GM18526 (cell line): ENCODE data around the gene KCNMA1.

Experiments
- POLR2A ChIP-seq: IDR thresholded peaks from 3 replicates; pipeline ENCODE4 v1.6.1; 2011; ENCODE audit not compliant: insufficient read length; ENCODE audit errors: extremely low read depth

The KCNMA1 gene

DNA sequence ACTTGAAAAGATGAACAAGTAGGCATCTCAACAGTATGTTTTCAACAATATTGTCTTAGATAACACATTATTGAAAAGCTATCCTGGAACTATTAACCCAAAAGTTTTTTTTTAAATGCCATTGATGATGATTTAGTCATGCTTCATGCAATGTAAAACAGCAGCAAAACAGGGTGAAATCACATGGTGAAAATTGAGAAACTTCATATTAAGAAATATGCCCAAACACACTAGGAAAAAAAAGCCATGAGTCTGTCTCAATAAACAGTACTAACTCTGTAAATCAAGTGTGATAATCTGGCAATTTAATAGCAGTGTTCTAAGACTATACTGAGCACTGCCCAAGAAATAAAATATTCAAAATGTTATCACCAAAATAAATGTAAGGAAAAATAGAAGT, 613.1 kb downstream of the KCNMA1 start:
- no peak for TF ChIP-seq POLR2A

DNA sequence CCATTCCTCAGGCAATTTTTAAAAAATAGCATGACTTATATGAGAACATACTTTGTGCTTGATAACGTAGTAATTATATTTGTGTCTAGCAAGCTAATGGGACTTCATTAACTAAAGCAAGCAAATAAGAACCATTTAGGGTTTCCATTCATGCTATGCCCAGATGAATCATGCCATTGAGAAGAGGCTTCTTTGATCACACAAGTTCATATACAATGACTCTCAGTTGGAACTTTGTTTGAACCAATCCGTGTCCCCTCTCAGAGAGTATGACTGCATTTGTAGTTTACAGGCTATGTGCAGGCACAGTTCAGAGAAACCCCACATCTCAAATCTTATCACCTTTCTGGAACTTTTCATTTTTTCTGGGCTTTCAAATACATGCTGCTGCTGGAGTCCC, 614.2 kb downstream of the KCNMA1 start:
- no peak for TF ChIP-seq POLR2A

DNA sequence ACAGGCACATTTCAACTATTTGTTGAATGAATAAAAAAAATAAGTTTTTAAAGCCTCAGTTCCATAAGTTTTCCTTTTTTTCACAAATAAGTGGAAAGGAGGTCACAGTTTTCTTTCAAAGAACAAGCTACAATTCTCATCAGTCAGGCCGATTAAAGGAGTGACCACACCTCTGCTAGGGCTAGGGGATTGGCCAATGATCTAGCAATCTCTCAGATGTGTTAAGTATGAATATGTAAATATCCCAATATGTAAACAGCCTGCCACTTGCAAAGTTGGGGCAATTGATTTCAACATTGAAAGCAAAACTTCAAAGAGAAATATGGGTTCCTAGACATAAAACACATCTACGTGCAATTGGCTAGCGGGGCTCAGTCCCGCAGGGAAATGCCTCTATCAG, 614.9 kb downstream of the KCNMA1 start:
- no peak for TF ChIP-seq POLR2A

DNA sequence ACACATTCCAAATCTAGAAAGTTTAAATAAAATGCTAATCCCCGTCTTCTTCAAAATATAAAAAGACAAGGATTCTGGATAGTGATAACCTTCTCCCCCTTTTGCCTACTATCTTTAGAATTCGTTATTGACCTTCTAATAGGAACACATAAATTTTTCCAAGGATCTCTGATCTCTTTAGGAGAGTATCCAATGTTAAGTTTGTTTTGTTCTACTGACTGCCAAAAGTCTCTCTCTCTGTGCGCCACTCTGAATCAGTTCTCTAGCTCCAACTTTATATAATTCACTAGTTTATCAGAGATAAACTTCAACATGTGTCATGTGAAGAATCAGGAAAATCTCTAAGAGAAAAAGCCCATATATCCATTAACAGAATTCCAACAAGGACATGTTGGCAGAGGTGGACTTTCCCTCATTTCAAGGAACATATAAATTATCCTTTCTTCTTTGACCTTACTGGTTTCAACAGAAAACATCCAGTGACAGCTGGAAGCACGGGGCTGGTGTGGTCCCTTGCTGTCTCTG, 615.6 kb downstream of the KCNMA1 start:
- TF ChIP-seq POLR2A: no peak

DNA sequence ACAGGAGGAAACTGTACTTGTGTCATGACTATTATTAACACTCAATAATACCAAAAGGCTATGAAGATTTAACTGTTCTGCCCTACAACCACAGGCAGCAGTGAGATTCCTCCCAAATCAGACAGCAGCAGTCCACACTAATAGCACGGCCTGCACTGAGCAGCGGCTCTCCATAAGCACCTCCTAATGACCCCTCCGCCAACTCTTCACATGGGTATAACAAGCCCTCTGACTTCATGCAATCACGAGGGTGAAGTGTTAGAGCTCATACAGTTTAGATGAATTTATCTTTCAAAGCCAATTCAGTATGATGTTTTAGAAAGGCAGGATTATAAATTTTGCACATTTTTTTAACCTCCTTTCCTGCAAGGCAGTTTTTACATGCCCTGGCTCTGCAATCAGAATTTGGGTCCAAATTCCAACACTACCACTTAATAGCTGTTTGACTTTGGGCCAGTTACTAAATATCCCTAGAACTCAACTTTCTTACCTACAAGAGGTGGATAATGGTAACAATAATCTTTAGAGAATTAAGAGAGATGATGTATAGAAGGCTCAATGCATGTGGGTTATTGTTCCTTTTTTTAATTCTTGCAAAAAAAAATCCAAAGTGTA, 617.1 kb downstream of the KCNMA1 start:
- no peak for TF ChIP-seq POLR2A

DNA sequence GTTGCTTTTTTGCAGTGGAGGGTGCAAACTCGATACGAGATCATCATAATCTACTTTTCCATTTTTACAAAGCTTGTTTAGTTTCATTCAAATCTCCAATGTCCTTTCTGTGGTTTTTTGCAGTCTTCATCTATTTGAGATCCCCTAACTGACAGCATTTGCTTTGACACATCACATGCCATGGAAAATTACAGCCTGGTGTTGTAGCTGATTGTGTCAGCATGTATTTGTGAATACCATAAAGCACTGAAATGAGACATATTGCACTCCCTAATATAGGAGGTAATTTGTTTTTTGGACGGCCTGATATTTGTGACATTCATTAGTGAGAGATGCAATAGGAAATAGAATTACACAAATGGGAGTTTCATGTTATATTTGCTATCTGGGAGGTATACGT, 620.8 kb downstream of the KCNMA1 start:
- no peak for TF ChIP-seq POLR2A

DNA sequence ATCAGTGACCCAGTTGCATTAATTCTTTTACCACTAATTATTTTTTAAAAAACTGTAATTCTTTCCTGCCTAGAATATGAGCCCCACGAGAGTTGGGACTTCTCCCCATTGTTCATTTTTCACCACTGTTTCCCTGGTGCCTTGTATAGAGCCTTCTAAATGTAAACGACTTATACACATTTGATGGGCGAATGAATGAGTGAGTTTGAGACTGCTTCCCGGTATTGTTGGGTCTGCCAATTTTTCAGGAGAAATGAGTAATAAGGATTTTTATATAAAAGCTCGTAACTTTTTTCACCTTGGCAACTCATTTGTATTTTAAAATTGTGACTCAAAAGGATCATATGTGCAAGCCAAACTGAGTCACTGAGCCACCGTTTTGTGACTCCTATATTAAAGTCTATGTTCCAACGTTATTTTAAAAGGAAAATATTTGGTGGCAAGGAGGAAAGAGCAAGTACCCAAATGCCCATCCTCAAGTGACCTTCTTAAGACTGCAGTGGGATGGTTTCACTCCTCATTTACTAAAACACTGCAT, 621.3 kb downstream of the KCNMA1 start:
- no peak for TF ChIP-seq POLR2A

DNA sequence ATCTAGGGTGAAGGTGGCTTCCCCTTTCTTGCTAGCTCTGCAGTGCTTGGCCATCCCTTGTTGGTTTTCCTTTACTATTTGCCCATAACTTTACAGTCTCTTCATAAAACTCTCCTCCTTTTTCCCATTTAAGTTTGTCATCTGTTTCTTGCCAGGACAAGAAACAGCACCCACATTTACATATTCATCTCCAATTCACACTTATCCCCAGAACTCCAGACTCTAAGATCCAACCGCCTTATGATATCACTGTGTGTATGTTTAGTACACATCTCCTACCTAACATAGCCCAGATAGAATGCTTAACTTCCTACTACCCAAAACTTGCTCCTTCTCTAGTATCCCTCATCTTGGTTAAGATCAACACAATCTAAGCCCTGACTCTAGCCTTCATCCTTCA, 622.2 kb downstream of the KCNMA1 start:
- no peak for TF ChIP-seq POLR2A

DNA sequence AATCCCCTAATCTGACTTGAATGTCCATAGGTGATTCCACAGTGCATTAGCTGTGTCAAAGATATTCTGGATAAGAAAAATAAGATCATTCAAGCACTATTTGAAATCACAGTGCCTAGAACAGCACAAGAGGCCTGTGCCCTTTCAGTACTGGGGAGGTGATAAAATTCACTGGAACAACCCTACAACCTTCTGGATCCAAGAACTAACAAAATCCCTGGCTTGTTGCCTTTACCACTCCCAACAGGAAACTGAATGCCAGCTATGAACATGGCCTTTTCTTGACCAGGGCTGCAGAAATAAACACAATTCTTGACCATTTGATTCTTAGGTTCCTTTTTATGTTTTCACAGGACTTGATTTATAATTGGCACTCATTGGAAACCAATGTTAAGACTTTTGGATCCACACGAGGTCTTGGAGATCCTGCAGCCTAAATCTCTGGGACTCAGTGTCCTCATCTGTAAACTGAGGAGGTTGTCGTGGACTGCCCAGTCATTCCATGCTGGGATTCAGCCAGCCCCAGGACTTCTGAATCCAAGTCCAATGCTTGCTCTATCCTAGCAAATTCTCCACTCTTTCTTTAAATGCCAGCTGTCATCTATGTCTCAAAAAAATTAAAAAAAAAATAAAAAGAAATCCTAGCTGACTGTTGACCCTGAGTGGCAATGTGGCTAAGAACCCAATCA, 624.7 kb downstream of the KCNMA1 start:
- TF ChIP-seq POLR2A: no peak

DNA sequence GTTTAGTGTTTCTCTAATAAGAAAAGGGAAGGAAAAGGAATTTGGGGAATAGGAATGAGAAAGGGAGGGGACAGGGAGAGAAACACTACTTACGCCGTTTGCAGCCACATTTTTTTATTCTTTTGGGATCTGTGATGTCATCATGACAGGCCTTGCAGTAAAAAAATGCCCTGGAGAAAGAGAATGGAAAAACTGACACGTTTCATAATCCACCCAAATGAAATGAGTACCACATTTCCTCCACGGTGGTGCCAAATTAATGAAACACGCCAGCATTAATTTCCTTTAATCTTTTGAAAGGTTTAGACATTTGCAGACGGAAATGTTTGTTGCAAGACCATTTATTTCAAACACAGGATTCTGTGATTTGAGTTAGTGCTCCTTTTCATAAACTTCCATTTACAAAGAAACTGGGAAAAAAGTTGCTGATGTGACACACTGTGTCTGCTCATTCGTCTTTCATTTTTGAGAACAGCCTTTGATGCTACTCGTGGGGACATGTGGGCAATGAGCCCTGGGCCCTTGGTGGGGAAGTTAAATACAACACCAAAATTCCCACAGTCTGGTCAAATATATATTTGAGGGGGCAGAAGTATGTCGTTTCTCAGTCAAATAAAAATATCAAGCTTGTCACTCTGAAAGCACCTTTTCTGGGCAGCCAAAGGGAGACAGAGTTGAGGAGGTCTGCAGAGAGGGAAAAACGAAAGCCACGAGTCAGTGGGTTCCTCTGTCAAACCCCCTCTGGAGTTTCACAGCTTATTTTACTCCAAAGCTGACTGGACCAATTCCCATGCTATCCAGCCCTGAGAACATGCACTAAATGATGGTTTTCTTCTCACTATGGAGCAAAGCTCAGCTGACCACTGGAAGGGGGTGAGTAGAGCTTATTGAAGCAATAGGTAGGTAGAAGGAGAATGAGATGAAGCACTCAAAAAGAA, 625.5 kb downstream of the KCNMA1 start:
- no peak for TF ChIP-seq POLR2A

DNA sequence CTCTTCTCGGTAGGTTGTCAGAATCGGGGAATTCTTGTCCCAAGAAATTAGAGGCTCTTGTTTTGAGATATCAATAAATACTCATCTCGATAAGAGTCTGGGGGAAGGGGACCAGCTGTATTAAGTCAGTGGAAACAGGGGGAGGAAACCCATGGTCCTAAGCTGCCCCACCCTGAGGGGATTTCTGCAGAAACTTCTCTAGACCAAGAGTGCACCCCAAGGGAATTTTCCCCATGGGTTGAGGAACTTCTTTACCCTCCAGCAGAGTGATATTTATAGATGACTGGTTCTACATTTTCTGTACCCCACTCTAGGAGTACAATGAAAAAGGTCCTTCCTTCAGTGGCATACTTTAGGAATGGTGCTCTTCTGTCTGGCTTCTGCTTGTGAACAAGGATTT, 627.2 kb downstream of the KCNMA1 start:
- TF ChIP-seq POLR2A: no peak

DNA sequence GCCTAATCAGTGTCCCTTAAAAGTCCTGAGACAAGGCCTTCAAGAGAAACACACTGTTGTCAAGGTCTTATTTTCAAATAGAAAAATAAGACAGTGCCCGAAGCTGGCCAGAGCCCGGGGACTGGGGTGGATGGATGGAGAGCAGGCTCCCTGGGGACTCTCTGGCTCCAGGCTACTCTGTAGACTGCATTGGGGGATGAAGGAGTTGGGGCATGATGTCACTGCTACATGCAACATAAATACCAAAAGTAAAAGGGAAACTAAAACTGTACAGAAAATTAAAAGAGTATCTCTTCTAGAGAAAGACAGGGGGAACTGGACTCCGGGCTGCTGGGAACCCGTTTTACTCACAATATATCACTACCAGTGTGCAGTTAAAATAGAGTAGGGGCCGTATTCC, 629.8 kb downstream of the KCNMA1 start:
- no peak for TF ChIP-seq POLR2A

DNA sequence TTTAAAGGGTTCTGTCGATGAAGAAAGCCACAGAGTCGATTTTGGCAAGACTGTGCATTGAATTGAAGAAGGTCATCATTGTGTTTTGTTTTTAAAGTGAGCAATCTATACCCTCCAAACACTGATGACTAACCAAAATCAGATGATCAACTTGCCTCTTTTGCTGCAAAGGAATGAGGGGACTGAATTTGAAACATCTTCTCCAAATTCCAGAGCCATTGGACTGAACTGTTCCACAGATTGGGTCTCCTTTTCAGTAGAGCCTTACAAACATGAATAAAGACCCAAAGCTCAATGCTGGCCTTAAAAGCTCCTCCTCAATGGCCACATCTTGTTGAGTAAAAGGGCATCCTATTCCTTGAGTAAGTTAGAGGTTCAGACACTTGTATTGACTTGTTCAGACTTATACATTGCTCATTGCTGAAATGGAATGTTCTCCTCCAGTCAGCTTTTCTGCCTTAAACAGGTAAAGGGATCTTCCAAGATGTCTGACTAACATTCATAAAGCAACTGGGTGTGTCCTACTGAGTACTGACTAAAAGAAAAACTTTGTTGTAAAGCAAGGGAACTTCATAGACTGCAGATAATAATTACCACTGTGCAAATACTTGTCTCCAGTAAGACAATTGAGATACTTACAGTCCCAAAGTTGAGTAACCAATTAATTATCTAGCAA, 630.6 kb downstream of the KCNMA1 start:
- TF ChIP-seq POLR2A: no peak

DNA sequence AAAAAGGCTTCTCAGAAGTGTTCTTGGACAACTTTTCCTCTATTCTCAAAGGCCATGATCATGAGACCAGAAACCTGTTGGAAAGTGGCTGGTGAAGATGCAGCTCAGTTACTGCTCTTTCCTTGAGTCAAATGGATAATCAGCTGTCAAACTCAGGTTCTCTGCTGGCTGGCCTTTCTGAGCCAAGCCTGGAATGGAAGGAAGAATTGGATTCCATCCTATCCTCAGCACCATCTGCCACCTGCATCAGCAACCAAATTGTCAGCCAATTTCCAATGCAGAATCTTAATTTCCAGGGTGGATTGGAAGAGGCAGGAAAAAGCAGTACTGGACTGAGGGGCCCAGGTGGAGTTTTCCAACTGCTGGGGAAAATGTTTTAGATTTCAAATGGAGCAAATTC, 631.7 kb downstream of the KCNMA1 start:
- TF ChIP-seq POLR2A: no peak

DNA sequence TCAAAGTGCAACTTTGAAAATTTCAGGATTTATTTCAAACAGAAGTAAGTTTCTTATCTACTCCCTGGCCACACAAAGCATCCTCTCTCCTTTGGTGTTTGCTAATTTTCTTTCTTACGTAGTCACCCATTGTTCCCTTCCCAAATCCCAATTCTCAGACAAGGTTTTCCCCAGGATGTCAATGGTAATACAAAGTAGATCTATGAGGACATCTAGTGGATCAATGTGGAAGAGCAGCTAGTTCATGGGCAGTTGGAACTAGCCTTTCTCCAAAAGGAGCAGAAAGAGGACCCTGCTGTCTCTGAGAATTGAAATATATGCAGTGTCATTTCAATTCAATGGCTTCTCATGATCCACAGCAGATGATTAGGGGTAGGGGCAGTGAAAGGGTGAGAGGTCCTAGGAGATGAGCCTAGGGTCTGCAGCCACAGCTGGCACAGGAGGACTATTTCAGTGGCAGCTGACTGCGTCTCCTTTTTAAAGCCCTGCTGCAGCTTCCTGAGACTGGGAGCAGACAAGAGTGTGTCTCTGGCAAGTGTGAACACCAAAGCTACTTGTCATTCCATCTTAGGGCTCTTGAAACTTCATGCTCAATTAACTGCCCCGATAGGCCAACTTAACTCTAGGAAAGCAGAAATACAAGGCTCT, 632.6 kb downstream of the KCNMA1 start:
- no peak for TF ChIP-seq POLR2A

DNA sequence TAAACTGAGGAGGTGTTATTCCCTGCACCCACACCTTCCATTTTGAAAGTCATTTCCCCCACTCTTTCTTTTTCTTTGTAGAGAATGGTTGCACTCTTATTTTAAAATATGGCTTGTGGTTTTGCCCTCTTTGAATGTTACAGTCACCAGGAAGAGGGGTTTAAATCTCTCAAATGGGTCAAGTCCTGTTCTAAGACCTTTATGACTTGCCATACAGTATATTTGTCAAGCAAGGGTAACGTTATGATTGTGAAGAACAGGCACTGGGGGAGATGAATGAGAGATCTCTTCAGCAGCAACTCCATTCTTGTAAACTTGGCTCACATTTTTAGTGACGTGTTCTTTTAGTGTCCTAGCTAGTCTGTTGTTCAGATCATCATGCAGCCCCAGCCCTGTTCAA, 634.7 kb downstream of the KCNMA1 start:
- no peak for TF ChIP-seq POLR2A
